ENCODE results near the gene SMYD4. TPM values are rescaled to one million over a fixed set of nuclear protein-coding genes. Genes with fewer than 3 reads are reported as not detected.

SMYD4 gene
- polyA plus RNA-seq, 1 donor from 2014 or later = 6.8 TPM

DNA sequence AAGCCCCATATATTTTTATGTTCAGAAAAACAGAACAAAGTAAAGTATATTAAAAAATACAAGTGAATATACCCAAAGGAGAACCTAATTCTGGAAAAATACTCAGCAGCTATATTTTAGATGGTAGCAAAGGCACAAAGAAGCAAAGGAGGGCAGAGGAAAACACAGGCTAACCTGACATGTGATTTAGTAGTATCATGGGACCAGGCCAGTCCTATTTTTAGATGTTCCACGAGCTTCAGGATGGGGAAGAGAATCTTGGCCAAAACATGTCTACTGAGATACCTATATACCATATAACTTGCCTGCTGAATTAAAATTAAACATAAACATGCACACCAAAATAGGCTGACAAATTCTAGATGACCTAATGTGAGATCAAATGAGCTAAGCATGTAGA lies 32.9 kb downstream of the SMYD4 start:
- H2AFZ ChIP-seq (ENCODE audit: low read depth, low read length) = no peak overlapping the region
- no peaks in the 10 kb centered on the region for H3K27me3 ChIP-seq (ENCODE audit: insufficient read depth, low read depth, low read length)
- peak overlapping the region; percentile 35 for H3K27ac ChIP-seq (ENCODE audit: low read length)
- H3K79me2 ChIP-seq (replicated peaks; ENCODE audit: insufficient read depth, low read length) = no peaks in the 10 kb centered on the region
- no peak overlapping the region for H3K4me3 ChIP-seq (ENCODE audit: low read length)
- TF ChIP-seq MXI1 (conservative IDR thresholded peaks at IDR 0.05; ENCODE audit: poor library complexity, severe bottlenecking) = no peak
- no peak for TF ChIP-seq TAF1 (IDR thresholded peaks at IDR 0.05; ENCODE audit: low read depth)
- TF ChIP-seq, protein P1, sequence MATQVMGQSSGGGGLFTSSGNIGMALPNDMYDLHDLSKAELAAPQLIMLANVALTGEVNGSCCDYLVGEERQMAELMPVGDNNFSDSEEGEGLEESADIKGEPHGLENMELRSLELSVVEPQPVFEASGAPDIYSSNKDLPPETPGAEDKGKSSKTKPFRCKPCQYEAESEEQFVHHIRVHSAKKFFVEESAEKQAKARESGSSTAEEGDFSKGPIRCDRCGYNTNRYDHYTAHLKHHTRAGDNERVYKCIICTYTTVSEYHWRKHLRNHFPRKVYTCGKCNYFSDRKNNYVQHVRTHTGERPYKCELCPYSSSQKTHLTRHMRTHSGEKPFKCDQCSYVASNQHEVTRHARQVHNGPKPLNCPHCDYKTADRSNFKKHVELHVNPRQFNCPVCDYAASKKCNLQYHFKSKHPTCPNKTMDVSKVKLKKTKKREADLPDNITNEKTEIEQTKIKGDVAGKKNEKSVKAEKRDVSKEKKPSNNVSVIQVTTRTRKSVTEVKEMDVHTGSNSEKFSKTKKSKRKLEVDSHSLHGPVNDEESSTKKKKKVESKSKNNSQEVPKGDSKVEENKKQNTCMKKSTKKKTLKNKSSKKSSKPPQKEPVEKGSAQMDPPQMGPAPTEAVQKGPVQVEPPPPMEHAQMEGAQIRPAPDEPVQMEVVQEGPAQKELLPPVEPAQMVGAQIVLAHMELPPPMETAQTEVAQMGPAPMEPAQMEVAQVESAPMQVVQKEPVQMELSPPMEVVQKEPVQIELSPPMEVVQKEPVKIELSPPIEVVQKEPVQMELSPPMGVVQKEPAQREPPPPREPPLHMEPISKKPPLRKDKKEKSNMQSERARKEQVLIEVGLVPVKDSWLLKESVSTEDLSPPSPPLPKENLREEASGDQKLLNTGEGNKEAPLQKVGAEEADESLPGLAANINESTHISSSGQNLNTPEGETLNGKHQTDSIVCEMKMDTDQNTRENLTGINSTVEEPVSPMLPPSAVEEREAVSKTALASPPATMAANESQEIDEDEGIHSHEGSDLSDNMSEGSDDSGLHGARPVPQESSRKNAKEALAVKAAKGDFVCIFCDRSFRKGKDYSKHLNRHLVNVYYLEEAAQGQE (IDR thresholded peaks at IDR 0.05; ENCODE audit: borderline replicate concordance) = no peak
- no peak for TF ChIP-seq EP300 (conservative IDR thresholded peaks at IDR 0.05; ENCODE audit: poor library complexity, severe bottlenecking)
- no peak for TF ChIP-seq SMC3 (conservative IDR thresholded peaks at IDR 0.05; ENCODE audit: poor library complexity)
- TF ChIP-seq POLR2AphosphoS5 (IDR thresholded peaks at IDR 0.05) = no peak
- TF ChIP-seq, protein P2, sequence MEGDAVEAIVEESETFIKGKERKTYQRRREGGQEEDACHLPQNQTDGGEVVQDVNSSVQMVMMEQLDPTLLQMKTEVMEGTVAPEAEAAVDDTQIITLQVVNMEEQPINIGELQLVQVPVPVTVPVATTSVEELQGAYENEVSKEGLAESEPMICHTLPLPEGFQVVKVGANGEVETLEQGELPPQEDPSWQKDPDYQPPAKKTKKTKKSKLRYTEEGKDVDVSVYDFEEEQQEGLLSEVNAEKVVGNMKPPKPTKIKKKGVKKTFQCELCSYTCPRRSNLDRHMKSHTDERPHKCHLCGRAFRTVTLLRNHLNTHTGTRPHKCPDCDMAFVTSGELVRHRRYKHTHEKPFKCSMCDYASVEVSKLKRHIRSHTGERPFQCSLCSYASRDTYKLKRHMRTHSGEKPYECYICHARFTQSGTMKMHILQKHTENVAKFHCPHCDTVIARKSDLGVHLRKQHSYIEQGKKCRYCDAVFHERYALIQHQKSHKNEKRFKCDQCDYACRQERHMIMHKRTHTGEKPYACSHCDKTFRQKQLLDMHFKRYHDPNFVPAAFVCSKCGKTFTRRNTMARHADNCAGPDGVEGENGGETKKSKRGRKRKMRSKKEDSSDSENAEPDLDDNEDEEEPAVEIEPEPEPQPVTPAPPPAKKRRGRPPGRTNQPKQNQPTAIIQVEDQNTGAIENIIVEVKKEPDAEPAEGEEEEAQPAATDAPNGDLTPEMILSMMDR (IDR thresholded peaks at IDR 0.05; ENCODE audit: poor library complexity, severe bottlenecking) = no peak
- no peak for TF ChIP-seq RAD21 (conservative IDR thresholded peaks at IDR 0.05)
- TF ChIP-seq EZH2 (IDR thresholded peaks at IDR 0.05; ENCODE audit: borderline replicate concordance, insufficient read depth, low read length, poor library complexity, severe bottlenecking) = no peak
- no peaks in the 10 kb centered on the region for H3K9me2 ChIP-seq (ENCODE audit: insufficient read depth, low read length)
- no peak overlapping the region for H3K9ac ChIP-seq (ENCODE audit: low read length)
- no peaks in the 10 kb centered on the region for H4K20me1 ChIP-seq (ENCODE audit: insufficient read depth)
- H3F3A ChIP-seq (ENCODE audit: insufficient read depth, low read length, poor library complexity, severe bottlenecking) = no peaks in the 10 kb centered on the region
- no peaks in the 10 kb centered on the region for H3K9me3 ChIP-seq (ENCODE audit: low read length)
- H3K4me2 ChIP-seq (ENCODE audit: low read length) = no peak overlapping the region
- no peaks in the 10 kb centered on the region for H3K36me3 ChIP-seq (ENCODE audit: insufficient read depth, low read length)

DNA sequence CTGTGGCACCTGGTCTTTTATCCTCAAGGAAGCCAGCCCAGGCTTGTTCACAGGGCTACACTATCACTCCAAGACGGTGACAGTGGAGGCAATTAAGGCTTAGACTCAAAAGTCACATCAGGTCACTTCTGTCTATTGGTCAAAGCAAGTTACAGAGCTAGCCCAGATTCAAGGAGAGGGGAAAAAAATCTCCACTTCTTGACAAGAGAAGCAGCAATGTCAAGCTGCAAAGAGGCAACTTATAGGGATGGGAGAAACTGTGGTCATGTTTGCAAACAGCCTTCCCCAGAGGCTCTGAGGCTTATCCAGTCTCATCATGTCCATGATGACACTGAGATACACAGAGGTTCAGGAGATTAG lies 36.3 kb downstream of the SMYD4 start:
- no peak overlapping the region for H2AFZ ChIP-seq (ENCODE audit: low read depth, low read length)
- H3K36me3 ChIP-seq (ENCODE audit: insufficient read depth, low read length) = no peaks in the 10 kb centered on the region
- no peaks in the 10 kb centered on the region for H3K9me3 ChIP-seq (ENCODE audit: low read length)
- no peak overlapping the region for H3K27ac ChIP-seq (ENCODE audit: low read length)
- H4K20me1 ChIP-seq (ENCODE audit: insufficient read depth) = no peaks in the 10 kb centered on the region
- TF ChIP-seq TAF1 (IDR thresholded peaks at IDR 0.05; ENCODE audit: low read depth) = no peak
- TF ChIP-seq RAD21 (conservative IDR thresholded peaks at IDR 0.05) = no peak
- TF ChIP-seq EZH2 (IDR thresholded peaks at IDR 0.05; ENCODE audit: borderline replicate concordance, insufficient read depth, low read length, poor library complexity, severe bottlenecking) = no peak
- no peak for TF ChIP-seq MXI1 (conservative IDR thresholded peaks at IDR 0.05; ENCODE audit: poor library complexity, severe bottlenecking)
- TF ChIP-seq, protein P1 (IDR thresholded peaks at IDR 0.05; ENCODE audit: borderline replicate concordance) = no peak
- no peak for TF ChIP-seq POLR2AphosphoS5 (IDR thresholded peaks at IDR 0.05)
- no peak for TF ChIP-seq SMC3 (conservative IDR thresholded peaks at IDR 0.05; ENCODE audit: poor library complexity)
- TF ChIP-seq EP300 (conservative IDR thresholded peaks at IDR 0.05; ENCODE audit: poor library complexity, severe bottlenecking) = no peak
- TF ChIP-seq, protein P2 (IDR thresholded peaks at IDR 0.05; ENCODE audit: poor library complexity, severe bottlenecking) = no peak
- no peaks in the 10 kb centered on the region for H3K9me2 ChIP-seq (ENCODE audit: insufficient read depth, low read length)
- H3K9ac ChIP-seq (ENCODE audit: low read length) = no peak overlapping the region
- H3K4me2 ChIP-seq (ENCODE audit: low read length) = no peak overlapping the region
- H3K79me2 ChIP-seq (replicated peaks; ENCODE audit: insufficient read depth, low read length) = no peaks in the 10 kb centered on the region
- H3K27me3 ChIP-seq (ENCODE audit: insufficient read depth, low read depth, low read length) = no peaks in the 10 kb centered on the region
- no peaks in the 10 kb centered on the region for H3F3A ChIP-seq (ENCODE audit: insufficient read depth, low read length, poor library complexity, severe bottlenecking)
- H3K4me3 ChIP-seq (ENCODE audit: low read length) = no peak overlapping the region

Measured in neural cell (in vitro differentiated cells).